HG03521 (cell line): ENCODE data around the gene HEY2.
"Not testable (repeated sequence)": the region's sequence is repeated elsewhere in the genome, so short reads cannot be mapped to it uniquely, and the experiment has no call there.

Experiments
- ATAC-seq: cut with Tn5 transposase; IDR thresholded peaks from one replicate; pipeline ENCODE4 v1.9.1; 2021; ENCODE audit warnings: mild to moderate bottlenecking, moderate library complexity; ENCODE audit not compliant: unreplicated experiment

The HEY2 gene

GRCh38 chr6:125749173-125749864, at the start of gene HEY2:
Gene HEY2, plus strand, starts transcription at chr6:125749632. Its CDS starts 145 bp downstream, at chr6:125749777.
- ATAC-seq = peak; percentile 86

GRCh38 chr6:125700581-125701353, 48.7 kb upstream of the HEY2 start:
- ATAC-seq = no peak

- ATAC-seq = no peak
Observed at GRCh38 chr6:125701354-125701668, 48.1 kb upstream of the HEY2 start.

DNA sequence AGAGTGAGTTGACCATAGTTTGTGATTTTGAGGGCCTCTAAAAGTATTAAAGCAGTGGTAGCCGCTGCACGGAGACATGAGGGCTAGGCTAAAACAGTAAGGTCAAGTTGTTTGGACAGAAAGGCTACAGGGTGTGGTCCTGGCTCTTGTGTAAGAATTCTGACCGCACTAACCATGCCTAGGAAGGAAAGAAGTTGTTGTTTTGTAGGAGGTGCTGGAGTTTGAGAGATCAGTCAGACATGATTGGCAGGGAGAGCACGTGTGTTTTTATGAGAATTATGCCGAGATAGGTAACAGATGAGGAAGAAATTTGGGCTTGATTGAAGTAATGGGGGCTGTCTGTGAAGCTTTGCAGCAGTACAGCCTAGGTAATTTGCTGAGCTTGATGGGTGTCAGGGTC, 45.5 kb upstream of the HEY2 start:
- not testable (repeated sequence) for ATAC-seq

GRCh38 chr6:125707615-125708243, 41.7 kb upstream of the HEY2 start:
- ATAC-seq = no peak

DNA sequence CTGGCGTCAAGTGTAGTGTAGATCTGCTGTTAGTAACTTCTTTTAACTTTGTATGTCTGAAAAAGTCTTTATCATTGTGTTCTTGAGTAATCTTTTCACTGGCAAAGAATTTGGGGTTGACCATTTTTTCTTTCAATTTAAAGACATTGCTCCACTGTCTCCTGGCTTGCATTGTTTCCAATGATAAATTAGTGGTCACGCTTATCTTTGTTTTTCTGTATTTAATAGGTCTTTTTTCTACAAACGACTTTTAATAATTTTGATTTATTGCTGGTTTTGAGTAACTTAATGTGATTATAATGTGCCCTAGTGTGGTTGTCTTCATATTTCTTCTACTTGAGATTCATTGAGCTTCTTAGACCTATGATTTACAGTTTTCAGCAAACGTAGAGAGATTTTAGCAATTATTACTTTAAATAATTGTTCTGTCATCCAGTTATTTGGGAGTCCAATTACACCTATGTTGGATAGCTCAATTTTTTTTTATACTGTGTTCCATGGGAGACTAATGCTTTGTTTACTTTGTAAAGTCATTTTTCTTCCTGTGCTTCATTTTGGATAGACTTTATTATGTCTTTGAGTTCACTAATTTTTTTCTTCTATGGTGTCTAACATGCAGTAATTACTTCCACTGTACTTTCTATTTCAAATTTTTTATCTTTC, 38.3 kb upstream of the HEY2 start:
- ATAC-seq = no peak

- peak; percentile 40 for ATAC-seq
Observed at GRCh38 chr6:125714441-125715090, 34.9 kb upstream of the HEY2 start.

- ATAC-seq = peak; percentile 81
Observed at GRCh38 chr6:125717120-125717731, 32.2 kb upstream of the HEY2 start.

GRCh38 chr6:125718109-125718508, 31.3 kb upstream of the HEY2 start:
- no peak for ATAC-seq

- no peak for ATAC-seq
Observed at GRCh38 chr6:125722886-125723285, 26.5 kb upstream of the HEY2 start.

DNA sequence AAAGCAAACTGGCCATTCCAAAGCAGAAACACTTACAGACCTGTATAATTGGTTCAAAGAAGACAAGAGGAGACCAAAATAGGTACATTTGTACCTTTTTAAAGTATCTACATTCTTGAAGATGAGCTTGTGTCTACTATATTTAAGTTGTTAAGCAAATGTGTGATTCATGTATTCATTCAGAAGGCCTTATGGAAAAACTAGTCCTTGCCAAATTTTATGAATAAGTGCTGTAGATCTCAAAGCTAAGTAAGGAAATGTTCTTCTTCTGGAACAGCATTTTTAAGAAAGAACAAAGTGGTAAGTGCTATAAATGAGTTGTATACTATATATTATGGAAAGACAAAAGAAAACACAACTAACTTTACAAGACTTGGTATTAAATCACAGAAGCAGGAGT, 22.2 kb upstream of the HEY2 start:
- no peak for ATAC-seq

GRCh38 chr6:125728739-125729138, 20.7 kb upstream of the HEY2 start:
- ATAC-seq = no peak

GRCh38 chr6:125729983-125730382, 19.4 kb upstream of the HEY2 start:
- ATAC-seq = no peak

DNA sequence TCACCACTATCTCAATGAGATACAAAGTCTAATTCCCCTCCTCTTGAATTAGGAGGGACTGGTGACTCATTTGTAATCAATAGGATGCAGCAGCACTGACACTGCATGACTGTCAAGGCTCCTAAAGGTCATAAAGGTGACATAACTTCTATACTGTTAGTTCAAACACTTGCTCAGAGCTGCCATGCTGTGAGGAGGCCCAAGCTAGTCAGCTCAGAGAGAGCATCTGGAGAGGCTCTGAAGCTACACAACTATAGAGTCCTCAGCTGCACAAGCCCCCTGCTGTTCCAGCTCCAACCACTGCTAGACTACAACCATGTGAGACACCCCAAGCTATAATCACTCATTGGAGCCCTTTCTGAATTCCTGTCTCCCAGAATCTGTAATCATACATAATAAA, 17.0 kb upstream of the HEY2 start:
- peak; percentile 77 for ATAC-seq

DNA sequence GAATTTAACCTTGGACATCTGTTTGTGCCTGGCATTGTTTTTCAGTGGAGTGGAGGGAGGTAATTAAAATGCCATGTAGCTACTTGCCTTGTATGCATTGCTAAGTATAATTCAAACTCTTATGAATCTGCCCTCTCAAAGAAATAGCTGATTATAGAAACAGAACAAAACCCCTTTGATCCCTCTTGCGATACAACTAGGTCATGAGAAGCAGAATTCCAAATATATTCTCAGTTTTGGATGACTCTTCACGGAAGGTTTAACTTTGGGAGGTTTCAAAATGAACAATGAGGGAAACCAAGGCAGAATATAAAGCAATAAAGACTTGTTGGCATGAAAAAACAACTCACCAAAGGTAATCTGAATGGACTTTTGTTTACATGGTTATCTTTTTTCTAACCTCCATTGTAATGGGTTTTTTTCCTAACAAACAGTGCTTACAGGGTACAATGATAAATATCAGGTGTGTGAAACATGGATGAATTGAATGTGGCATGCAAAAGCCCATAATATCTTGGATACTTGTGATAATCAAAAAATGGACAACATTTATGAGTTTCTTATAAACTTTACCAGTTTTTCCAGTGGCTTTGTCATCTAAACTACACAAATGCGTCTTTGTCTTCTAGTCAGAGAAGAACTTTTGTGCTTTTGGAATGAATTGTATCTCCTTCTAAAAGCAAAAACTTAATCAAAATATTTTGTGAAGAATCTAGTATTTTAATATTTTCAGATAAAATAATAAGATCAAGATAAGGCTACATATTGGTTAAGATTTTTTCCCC, 15.7 kb upstream of the HEY2 start:
- ATAC-seq = no peak

- ATAC-seq = no peak
Observed at GRCh38 chr6:125738276-125738675, 11.2 kb upstream of the HEY2 start.

DNA sequence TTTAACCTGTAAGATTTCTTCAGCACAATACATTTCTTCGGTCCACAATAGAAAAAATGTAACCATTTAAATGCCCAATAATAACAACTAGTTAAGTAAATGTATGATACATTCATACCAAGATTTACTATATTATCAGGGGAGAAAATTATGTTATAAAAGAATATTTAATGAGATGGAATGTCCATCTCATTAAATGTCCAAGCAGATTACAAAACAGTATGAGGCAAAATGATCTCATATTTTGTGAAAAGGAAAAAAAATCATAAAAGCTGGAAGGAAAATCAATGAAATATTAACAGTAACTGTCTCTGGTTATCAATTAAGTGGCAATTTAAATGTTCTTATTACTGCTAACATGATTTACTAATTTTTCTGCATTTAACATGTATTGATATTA, 10.1 kb upstream of the HEY2 start:
- no peak for ATAC-seq

DNA sequence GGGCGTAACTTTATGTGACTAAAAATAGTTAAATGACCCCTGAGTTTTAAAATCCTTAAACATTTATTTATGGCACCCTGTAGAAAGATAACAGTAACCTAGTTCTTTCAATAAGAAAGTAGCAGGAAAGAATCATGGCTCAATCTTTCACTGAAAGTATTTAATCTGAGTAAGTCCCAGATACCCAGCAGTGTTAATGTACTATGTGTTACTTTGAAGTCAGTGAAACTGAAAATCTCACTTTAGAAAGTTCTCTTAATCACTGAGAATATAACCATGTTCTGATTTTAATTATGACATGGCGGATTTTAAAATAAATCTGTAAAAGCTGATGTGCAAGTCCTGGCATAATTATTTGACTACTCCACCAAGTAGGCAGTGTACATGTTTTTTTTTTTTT, 8.1 kb upstream of the HEY2 start:
- no peak for ATAC-seq

- no peak for ATAC-seq
Observed at GRCh38 chr6:125742024-125742423, 7.4 kb upstream of the HEY2 start.
